WTC11 (cell line): ENCODE results near the gene PPIG. TPM values are rescaled to one million over a fixed set of nuclear protein-coding genes. Genes with fewer than 3 reads are reported as not detected.

Experiments used
- ATAC-seq: fragments of 200-7000 bp; cut with Tn5 transposase; 2 replicates; pipeline ENCODE4 v1.10.0; 2021; ENCODE audit warnings: mild to moderate bottlenecking, moderate library complexity
- CTCF ChIA-PET: fragments of 300-600 bp; sonication (Branson Sonifier 250); formaldehyde crosslinking; loops from one replicate; lab custom pipeline; 2021; ENCODE audit warnings: antibody characterized with exemption; lab: Charles Lee
- POLR2A ChIA-PET: fragments of 350-600 bp; sonication (Branson Sonifier 250); formaldehyde crosslinking; loops from one replicate; lab custom pipeline; 2021; ENCODE audit warnings: antibody characterized with exemption; lab: Charles Lee
- DNase-seq: peaks from one replicate; pipeline ENCODE4 v3.0.0; 2021; ENCODE audit warnings: low spot score
- H3K27ac Mint-ChIP-seq: 2 replicates; pipeline ENCODE4 v1.8.0; 2021; ENCODE audit warnings: mixed read lengths
- H3K27me3 Mint-ChIP-seq: 2 replicates; pipeline ENCODE4 v1.8.0; 2021; ENCODE audit warnings: low read depth, mild to moderate bottlenecking, moderate library complexity, mixed read lengths
- H3K36me3 Mint-ChIP-seq: 2 replicates; pipeline ENCODE4 v1.8.0; 2021; ENCODE audit warnings: mixed read lengths
- H3K4me1 Mint-ChIP-seq: 2 replicates; pipeline ENCODE4 v1.8.0; 2022; ENCODE audit warnings: mixed read lengths
- H3K4me3 Mint-ChIP-seq: 2 replicates; pipeline ENCODE4 v1.8.0; 2021; ENCODE audit warnings: mild to moderate bottlenecking, moderate library complexity, mixed read lengths
- H3K9me3 Mint-ChIP-seq: 2 replicates; pipeline ENCODE4 v1.8.0; 2021; ENCODE audit warnings: mixed read lengths
- CREB1 ChIP-seq: sonication (generic); formaldehyde crosslinking; IDR thresholded peaks from 2 replicates; pipeline ENCODE4 v1.8.0; 2023; ENCODE audit warnings: mild to moderate bottlenecking, missing genetic modification reagents
- GTF2I ChIP-seq: fragments of 250-450 bp; sonication (Bioruptor Pico); conservative IDR thresholded peaks from 2 replicates; pipeline ENCODE4 v1.4.0; 2021; ENCODE audit warnings: mild to moderate bottlenecking
- JAZF1 ChIP-seq: fragments of 250-450 bp; sonication (Bioruptor Pico); IDR thresholded peaks from 2 replicates; pipeline ENCODE4 v1.9.0; 2021; ENCODE audit warnings: moderate library complexity, mild to moderate bottlenecking, inconsistent platforms
- JUN ChIP-seq: sonication (generic); formaldehyde crosslinking; IDR thresholded peaks from 2 replicates; pipeline ENCODE4 v1.8.0; 2023; ENCODE audit warnings: mild to moderate bottlenecking, missing genetic modification reagents
- MXD4 ChIP-seq: fragments of 250-450 bp; sonication (Bioruptor Pico); IDR thresholded peaks from 2 replicates; pipeline ENCODE4 v1.8.0; 2021; ENCODE audit warnings: mild to moderate bottlenecking, moderate library complexity, borderline replicate concordance
- RELA ChIP-seq: sonication (generic); formaldehyde crosslinking; IDR thresholded peaks from 2 replicates; pipeline ENCODE4 v1.8.1; 2022; ENCODE audit warnings: missing genetic modification reagents, mild to moderate bottlenecking, borderline replicate concordance
- TCF7 ChIP-seq: sonication (generic); formaldehyde crosslinking; IDR thresholded peaks from 2 replicates; pipeline ENCODE4 v1.8.0; 2022; ENCODE audit warnings: mild to moderate bottlenecking, low read depth, missing genetic modification reagents, moderate library complexity
- TEAD1 ChIP-seq: sonication (generic); formaldehyde crosslinking; IDR thresholded peaks from 2 replicates; pipeline ENCODE4 v1.8.0; 2022; ENCODE audit warnings: mild to moderate bottlenecking, missing genetic modification reagents
- TEAD4 ChIP-seq: sonication (generic); formaldehyde crosslinking; IDR thresholded peaks from 2 replicates; pipeline ENCODE4 v1.8.0; 2022; ENCODE audit warnings: mild to moderate bottlenecking, missing genetic modification reagents
- ZNF219 ChIP-seq: sonication (generic); formaldehyde crosslinking; IDR thresholded peaks from 2 replicates; pipeline ENCODE4 v1.8.0; 2023; ENCODE audit warnings: missing genetic modification reagents, mild to moderate bottlenecking, borderline replicate concordance
- ZNF317 ChIP-seq: sonication (generic); formaldehyde crosslinking; IDR thresholded peaks from 2 replicates; pipeline ENCODE4 v1.8.1; 2023; ENCODE audit warnings: low read depth, mild to moderate bottlenecking, moderate library complexity, missing genetic modification reagents, borderline replicate concordance
- total RNA-seq: library from RNA; stranded (reverse); gene quantifications from 3 replicates; pipeline ENCODE4 v1.2.3, GENCODE V29; 2021
- TF ChIP-seq, protein P1 (sequence below): sonication (generic); formaldehyde crosslinking; IDR thresholded peaks from 2 replicates; pipeline ENCODE4 v1.8.0; 2022; ENCODE audit warnings: mild to moderate bottlenecking, missing genetic modification reagents
- TF ChIP-seq, protein P2 (sequence below): sonication (generic); formaldehyde crosslinking; IDR thresholded peaks from 2 replicates; pipeline ENCODE4 v1.8.1; 2023; ENCODE audit warnings: mild to moderate bottlenecking, missing genetic modification reagents
- TF ChIP-seq, protein P3 (sequence below): fragments of 250-450 bp; sonication (Bioruptor Pico); IDR thresholded peaks from 2 replicates; pipeline ENCODE4 v1.9.0; 2021; ENCODE audit warnings: mild to moderate bottlenecking
- TF ChIP-seq, protein P4 (sequence below): fragments of 250-450 bp; sonication (Bioruptor Pico); IDR thresholded peaks from 2 replicates; pipeline ENCODE4 v2.1.2; 2022; ENCODE audit warnings: mild to moderate bottlenecking, moderate library complexity
- TF ChIP-seq, protein P5 (sequence below): sonication (generic); formaldehyde crosslinking; IDR thresholded peaks from 2 replicates; pipeline ENCODE4 v1.8.0; 2022; ENCODE audit warnings: mild to moderate bottlenecking, missing genetic modification reagents
- TF ChIP-seq, protein P6 (sequence below): fragments of 250-450 bp; sonication (Bioruptor Pico); IDR thresholded peaks from 2 replicates; pipeline ENCODE4 v1.9.0; 2021; ENCODE audit warnings: mild to moderate bottlenecking
- TF ChIP-seq, protein P7 (sequence below): sonication (generic); formaldehyde crosslinking; IDR thresholded peaks from 2 replicates; pipeline ENCODE4 v1.8.1; 2023; ENCODE audit warnings: mild to moderate bottlenecking, missing genetic modification reagents
- TF ChIP-seq, protein P8 (sequence below): fragments of 200-600 bp; IDR thresholded peaks from 2 replicates; pipeline ENCODE4 v1.8.0; 2022; ENCODE audit warnings: antibody characterized with exemption

PPIG gene
- total RNA-seq, 1 experiment from 2014 or later = 77.7 TPM

DNA sequence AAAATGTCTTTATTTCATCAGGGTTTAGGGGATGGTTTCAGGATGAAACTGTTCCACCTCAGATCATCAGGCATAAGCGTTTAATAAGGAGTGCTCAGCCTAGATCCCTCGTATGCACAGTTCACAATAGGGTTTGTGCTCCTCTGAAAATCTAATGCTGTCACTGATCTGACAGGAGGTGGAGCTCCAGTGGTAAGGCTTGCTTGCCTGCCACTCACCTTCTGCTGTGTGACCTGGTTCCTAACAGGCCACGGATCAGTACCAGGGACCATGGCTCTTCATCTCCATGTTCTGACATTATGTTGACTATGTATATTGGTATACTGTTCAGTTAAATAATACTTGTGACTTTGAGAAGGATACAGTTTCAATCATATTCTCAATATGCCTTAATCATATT, 41.6 kb downstream of the PPIG start:
- H3K4me1 Mint-ChIP-seq = no peaks in the 10 kb centered on the region
- ATAC-seq (no peak), DNase-seq (no peak)
- H3K27me3 Mint-ChIP-seq = no peaks in the 10 kb centered on the region
- CTCF ChIA-PET = no interaction called here
- no peak overlapping the region for H3K4me3 Mint-ChIP-seq
- POLR2A ChIA-PET = no interaction called here
- TF ChIP-seq ZNF317 (CRISPR knock-in tag) (no peak), JAZF1 (no peak), TEAD4 (no peak), RELA (CRISPR knock-in tag) (no peak), MXD4 (CRISPR knock-in tag) (no peak), TCF7 (CRISPR knock-in tag) (no peak), ZNF219 (CRISPR knock-in tag) (no peak), CREB1 (CRISPR knock-in tag) (no peak)
- TF ChIP-seq, protein P1, sequence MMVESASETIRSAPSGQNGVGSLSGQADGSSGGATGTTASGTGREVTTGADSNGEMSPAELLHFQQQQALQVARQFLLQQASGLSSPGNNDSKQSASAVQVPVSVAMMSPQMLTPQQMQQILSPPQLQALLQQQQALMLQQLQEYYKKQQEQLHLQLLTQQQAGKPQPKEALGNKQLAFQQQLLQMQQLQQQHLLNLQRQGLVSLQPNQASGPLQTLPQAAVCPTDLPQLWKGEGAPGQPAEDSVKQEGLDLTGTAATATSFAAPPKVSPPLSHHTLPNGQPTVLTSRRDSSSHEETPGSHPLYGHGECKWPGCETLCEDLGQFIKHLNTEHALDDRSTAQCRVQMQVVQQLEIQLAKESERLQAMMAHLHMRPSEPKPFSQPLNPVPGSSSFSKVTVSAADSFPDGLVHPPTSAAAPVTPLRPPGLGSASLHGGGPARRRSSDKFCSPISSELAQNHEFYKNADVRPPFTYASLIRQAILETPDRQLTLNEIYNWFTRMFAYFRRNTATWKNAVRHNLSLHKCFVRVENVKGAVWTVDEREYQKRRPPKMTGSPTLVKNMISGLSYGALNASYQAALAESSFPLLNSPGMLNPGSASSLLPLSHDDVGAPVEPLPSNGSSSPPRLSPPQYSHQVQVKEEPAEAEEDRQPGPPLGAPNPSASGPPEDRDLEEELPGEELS (CRISPR knock-in tag) = no peak
- TF ChIP-seq, protein P2, sequence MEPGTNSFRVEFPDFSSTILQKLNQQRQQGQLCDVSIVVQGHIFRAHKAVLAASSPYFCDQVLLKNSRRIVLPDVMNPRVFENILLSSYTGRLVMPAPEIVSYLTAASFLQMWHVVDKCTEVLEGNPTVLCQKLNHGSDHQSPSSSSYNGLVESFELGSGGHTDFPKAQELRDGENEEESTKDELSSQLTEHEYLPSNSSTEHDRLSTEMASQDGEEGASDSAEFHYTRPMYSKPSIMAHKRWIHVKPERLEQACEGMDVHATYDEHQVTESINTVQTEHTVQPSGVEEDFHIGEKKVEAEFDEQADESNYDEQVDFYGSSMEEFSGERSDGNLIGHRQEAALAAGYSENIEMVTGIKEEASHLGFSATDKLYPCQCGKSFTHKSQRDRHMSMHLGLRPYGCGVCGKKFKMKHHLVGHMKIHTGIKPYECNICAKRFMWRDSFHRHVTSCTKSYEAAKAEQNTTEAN (CRISPR knock-in tag) = no peak
- TF ChIP-seq, protein P3, sequence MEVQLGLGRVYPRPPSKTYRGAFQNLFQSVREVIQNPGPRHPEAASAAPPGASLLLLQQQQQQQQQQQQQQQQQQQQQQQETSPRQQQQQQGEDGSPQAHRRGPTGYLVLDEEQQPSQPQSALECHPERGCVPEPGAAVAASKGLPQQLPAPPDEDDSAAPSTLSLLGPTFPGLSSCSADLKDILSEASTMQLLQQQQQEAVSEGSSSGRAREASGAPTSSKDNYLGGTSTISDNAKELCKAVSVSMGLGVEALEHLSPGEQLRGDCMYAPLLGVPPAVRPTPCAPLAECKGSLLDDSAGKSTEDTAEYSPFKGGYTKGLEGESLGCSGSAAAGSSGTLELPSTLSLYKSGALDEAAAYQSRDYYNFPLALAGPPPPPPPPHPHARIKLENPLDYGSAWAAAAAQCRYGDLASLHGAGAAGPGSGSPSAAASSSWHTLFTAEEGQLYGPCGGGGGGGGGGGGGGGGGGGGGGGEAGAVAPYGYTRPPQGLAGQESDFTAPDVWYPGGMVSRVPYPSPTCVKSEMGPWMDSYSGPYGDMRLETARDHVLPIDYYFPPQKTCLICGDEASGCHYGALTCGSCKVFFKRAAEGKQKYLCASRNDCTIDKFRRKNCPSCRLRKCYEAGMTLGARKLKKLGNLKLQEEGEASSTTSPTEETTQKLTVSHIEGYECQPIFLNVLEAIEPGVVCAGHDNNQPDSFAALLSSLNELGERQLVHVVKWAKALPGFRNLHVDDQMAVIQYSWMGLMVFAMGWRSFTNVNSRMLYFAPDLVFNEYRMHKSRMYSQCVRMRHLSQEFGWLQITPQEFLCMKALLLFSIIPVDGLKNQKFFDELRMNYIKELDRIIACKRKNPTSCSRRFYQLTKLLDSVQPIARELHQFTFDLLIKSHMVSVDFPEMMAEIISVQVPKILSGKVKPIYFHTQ (CRISPR knock-in tag) = no peak
- TF ChIP-seq, protein P4, sequence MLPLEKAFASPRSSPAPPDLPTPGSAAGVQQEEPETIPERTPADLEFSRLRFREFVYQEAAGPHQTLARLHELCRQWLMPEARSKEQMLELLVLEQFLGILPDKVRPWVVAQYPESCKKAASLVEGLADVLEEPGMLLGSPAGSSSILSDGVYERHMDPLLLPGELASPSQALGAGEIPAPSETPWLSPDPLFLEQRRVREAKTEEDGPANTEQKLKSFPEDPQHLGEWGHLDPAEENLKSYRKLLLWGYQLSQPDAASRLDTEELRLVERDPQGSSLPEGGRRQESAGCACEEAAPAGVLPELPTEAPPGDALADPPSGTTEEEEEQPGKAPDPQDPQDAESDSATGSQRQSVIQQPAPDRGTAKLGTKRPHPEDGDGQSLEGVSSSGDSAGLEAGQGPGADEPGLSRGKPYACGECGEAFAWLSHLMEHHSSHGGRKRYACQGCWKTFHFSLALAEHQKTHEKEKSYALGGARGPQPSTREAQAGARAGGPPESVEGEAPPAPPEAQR (CRISPR knock-in tag) = no peak
- no peaks in the 10 kb centered on the region for H3K9me3 Mint-ChIP-seq
- peaks cover 26% of the 10 kb centered on the region for H3K36me3 Mint-ChIP-seq
- H3K27ac Mint-ChIP-seq = no peak overlapping the region

DNA sequence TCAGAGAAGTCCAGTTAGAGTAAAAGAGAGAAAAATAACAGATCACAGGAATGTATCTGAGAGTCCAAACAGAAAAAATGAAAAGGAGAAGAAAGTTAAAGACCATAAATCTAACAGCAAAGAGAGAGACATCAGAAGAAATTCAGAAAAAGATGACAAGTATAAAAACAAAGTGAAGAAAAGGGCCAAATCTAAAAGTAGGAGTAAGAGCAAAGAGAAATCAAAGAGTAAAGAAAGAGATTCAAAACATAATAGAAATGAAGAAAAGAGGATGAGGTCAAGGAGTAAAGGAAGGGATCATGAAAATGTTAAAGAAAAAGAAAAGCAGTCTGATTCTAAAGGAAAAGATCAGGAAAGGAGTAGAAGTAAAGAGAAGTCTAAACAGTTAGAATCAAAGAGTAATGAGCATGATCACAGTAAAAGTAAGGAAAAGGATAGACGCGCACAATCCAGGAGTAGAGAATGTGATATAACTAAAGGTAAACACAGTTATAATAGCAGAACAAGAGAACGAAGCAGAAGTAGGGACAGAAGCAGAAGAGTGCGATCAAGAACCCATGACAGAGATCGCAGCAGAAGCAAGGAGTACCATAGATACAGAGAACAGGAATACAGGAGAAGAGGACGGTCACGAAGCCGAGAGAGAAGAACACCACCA, 52.4 kb downstream of the PPIG start:
- Mint-ChIP-seq H3K9me3 (no peaks in the 10 kb centered on the region), H3K36me3 (peaks cover 16% of the 10 kb centered on the region), H3K4me1 (no peaks in the 10 kb centered on the region), H3K27me3 (no peaks in the 10 kb centered on the region), H3K4me3 (no peak overlapping the region), H3K27ac (no peak overlapping the region)
- TF ChIP-seq, protein P5, sequence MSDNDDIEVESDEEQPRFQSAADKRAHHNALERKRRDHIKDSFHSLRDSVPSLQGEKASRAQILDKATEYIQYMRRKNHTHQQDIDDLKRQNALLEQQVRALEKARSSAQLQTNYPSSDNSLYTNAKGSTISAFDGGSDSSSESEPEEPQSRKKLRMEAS (CRISPR knock-in tag) = no peak
- TF ChIP-seq JAZF1 = no peak
- no peak for TF ChIP-seq MXD4 (CRISPR knock-in tag)
- ATAC-seq (no peak), DNase-seq (no peak)
- ChIA-PET POLR2A (interaction anchor here (0.6 kb wide), 1 partner anchor 10 kb away, joined by 3 read pairs; no protein-coding TSS in a partner anchor), CTCF (no interaction called here)

DNA sequence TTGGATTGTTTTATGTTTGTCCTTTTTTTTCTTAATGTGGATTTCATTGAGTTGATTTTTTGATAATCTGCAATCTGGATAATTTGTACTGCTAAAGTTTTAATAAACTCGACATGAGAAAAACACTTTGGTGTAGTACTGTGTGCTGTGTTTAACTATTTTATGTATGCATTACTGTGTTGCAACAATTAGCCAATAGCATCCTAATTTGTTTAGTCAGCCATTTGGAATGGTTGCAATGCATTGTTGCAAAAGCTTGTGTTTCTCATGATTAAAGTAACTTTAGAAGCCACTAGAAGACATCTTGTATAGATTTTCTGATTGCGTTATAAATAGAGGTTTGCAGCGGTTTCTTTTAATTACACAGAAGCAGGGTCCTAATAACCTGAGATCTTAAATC, 53.5 kb downstream of the PPIG start:
- no peak overlapping the region for H3K27ac Mint-ChIP-seq
- ChIA-PET CTCF (no interaction called here), POLR2A (no interaction called here)
- H3K27me3 Mint-ChIP-seq = no peaks in the 10 kb centered on the region
- no peaks in the 10 kb centered on the region for H3K9me3 Mint-ChIP-seq
- H3K4me3 Mint-ChIP-seq = no peak overlapping the region
- no peaks in the 10 kb centered on the region for H3K4me1 Mint-ChIP-seq
- ATAC-seq (no peak), DNase-seq (no peak)
- H3K36me3 Mint-ChIP-seq = peaks cover 9% of the 10 kb centered on the region; the same call in 1 of the 2 replicates
- no peak for TF ChIP-seq JAZF1
- TF ChIP-seq, protein P6, sequence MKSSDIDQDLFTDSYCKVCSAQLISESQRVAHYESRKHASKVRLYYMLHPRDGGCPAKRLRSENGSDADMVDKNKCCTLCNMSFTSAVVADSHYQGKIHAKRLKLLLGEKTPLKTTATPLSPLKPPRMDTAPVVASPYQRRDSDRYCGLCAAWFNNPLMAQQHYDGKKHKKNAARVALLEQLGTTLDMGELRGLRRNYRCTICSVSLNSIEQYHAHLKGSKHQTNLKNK (CRISPR knock-in tag) = no peak
- no peak for TF ChIP-seq TEAD1 (CRISPR knock-in tag)
- no peak for TF ChIP-seq GTF2I (CRISPR knock-in tag)
- TF ChIP-seq, protein P7, sequence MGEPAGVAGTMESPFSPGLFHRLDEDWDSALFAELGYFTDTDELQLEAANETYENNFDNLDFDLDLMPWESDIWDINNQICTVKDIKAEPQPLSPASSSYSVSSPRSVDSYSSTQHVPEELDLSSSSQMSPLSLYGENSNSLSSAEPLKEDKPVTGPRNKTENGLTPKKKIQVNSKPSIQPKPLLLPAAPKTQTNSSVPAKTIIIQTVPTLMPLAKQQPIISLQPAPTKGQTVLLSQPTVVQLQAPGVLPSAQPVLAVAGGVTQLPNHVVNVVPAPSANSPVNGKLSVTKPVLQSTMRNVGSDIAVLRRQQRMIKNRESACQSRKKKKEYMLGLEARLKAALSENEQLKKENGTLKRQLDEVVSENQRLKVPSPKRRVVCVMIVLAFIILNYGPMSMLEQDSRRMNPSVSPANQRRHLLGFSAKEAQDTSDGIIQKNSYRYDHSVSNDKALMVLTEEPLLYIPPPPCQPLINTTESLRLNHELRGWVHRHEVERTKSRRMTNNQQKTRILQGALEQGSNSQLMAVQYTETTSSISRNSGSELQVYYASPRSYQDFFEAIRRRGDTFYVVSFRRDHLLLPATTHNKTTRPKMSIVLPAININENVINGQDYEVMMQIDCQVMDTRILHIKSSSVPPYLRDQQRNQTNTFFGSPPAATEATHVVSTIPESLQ (CRISPR knock-in tag) = no peak
- TF ChIP-seq, protein P8, sequence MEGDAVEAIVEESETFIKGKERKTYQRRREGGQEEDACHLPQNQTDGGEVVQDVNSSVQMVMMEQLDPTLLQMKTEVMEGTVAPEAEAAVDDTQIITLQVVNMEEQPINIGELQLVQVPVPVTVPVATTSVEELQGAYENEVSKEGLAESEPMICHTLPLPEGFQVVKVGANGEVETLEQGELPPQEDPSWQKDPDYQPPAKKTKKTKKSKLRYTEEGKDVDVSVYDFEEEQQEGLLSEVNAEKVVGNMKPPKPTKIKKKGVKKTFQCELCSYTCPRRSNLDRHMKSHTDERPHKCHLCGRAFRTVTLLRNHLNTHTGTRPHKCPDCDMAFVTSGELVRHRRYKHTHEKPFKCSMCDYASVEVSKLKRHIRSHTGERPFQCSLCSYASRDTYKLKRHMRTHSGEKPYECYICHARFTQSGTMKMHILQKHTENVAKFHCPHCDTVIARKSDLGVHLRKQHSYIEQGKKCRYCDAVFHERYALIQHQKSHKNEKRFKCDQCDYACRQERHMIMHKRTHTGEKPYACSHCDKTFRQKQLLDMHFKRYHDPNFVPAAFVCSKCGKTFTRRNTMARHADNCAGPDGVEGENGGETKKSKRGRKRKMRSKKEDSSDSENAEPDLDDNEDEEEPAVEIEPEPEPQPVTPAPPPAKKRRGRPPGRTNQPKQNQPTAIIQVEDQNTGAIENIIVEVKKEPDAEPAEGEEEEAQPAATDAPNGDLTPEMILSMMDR = no peak
- TF ChIP-seq JUN (CRISPR knock-in tag) = no peak
- no peak for TF ChIP-seq MXD4 (CRISPR knock-in tag)
